HT1080 (cell line): Measurements from ENCODE around the gene ABAT. TPM values are rescaled to one million over a fixed set of nuclear protein-coding genes. Genes with fewer than 3 reads are reported as not detected.
"Not testable (repeated sequence)": the region's sequence is repeated elsewhere in the genome, so short reads cannot be mapped to it uniquely, and the experiment has no call there.

Experiments
- DNase-seq: peaks from one replicate; pipeline ENCODE4 v3.0.0-alpha.2; 2015; ENCODE audit warnings: low read depth
- total RNA-seq: library from RNA; depleted of rRNA; stranded (reverse); fragments of >200 nt; shearing (Covaris generic); gene quantifications from 2 replicates; pipeline ENCODE4 v1.2.3, GENCODE V29; 2014

Gene ABAT
- total RNA-seq, 1 experiment from 2014 or later: not detected

- no peak for DNase-seq
Observed at GRCh38 chr16:8775359-8775758, 100.9 kb downstream of the ABAT start.

- DNase-seq: no peak
Observed at GRCh38 chr16:8776129-8776584, 101.7 kb downstream of the ABAT start.

DNA sequence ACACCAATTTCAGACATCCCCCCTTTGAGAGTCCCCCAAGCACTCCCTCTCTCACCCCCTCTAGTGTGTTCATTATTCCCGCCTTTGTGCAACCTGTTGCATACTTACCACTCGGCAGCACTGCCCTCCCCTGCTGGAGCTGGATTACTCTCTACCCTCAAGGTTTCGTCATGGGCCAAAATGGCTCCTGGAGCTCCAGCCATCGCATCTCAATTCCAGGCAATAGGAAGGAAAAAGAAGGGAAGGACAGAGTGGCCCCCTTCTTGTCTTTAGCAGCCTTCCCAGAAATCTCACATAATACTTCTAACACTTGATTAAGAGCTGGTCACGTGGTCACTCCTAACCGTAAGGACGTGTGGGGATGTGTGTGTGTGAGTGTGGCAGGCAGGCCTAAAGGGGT lies 102.8 kb downstream of the ABAT start:
- no peak for DNase-seq

- no peak for DNase-seq
Observed at GRCh38 chr16:8781797-8782196, 107.4 kb downstream of the ABAT start.

DNA sequence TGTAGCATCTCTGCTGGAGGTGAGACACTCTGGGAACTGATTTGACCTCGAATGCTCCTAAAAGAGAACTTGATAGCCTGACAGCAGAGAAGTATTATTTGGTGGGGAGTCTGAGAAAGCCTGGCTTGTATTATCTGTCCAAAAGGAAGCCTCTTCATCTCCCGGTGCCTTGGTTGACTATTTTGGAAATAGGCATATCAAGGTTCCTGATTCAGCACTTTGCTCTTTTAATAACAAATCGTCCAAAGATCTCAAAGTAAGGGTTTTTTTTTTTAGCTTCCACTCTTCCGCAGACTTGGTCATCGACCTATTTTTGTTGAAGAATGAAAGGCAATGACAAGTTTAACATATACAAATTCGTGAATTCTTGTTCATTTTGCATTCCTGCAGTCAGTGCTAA lies 108.3 kb downstream of the ABAT start:
- no peak for DNase-seq

DNA sequence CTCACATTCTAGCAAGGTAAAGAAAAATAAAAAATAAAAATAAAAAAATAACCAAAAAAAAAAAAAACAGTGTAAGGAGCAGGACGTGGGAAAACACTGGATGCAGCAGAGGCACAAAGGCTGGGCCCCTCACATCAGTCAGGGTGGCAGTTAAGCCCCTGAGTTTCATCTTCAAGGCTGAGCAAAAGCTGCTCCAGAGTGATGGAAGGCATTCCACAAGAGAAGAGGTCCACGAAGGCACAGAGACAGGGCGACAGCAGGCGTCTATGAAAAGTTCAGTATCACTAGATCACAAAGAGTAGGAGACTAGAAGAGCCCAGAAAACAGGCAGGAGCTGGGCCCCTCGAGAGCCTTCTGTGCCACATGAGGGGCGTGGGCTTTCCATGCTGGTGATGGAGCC lies 111.0 kb downstream of the ABAT start:
- no peak for DNase-seq

DNA sequence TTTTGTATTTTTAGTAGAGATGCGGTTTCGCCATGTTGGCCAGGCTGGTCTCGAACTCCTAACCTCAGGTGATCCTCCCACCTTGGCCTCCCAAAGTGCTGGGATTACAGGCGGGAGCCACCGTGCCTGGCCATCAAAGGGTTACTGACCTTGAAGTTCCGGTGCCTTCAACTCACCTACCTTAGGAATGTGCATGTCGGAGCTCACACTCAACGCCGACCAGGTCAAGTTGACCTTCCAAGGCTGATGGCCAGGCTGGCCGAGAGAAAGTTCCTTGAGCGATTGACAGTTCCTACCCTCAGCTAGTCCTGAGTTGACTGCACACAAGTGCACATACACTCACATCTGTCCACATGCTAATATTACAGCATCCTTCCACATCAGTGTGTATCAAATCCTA lies 111.9 kb downstream of the ABAT start:
- DNase-seq: not testable (repeated sequence)

DNA sequence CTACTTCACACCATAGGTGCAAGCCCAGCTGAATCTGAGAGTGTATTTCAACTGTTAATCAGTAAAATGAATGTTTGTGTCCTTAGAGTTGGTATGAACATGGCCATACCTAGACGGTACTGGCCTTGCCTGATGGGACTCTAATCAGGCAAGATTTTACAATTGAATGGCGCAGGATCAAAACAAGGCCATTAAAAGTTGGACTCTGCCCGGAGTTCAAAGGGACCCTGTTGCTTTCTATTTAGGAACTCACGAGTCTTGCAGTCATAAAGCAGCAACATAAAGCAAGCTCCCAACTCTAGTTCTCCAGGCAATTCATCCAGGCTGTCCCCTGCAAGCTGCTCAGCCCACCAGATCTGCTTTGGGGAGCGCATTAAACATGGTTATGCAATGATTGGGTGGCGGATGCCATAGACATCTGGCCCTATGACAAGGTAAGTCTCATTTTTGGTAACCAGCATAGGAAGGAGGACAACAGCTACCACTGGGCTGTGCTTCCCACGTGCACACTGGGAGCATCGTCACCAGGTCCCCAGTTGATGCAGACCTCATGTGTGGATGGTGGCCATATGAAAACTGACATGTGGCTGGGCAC lies 114.3 kb downstream of the ABAT start:
- DNase-seq: no peak

DNA sequence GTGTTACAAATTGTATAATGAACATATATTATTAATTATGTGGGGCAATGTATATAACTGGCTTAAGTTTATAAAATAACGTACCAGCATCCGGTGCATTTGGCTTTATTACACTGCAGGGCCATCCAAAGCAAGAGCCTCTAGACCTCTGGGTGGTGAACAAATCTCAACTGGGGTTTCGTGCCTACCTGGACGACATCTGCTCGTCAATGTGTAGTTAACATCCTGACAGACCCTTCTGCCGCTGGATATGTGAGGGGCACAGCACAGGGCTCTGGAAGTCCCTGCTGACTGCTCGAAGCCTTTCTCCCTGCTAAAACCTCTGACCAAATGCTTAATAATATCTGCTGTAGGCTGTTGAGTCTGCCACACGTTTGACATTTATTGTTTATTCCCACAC lies 120.7 kb downstream of the ABAT start:
- no peak for DNase-seq

- no peak for DNase-seq
Observed at GRCh38 chr16:8795818-8796217, 121.4 kb downstream of the ABAT start.

DNA sequence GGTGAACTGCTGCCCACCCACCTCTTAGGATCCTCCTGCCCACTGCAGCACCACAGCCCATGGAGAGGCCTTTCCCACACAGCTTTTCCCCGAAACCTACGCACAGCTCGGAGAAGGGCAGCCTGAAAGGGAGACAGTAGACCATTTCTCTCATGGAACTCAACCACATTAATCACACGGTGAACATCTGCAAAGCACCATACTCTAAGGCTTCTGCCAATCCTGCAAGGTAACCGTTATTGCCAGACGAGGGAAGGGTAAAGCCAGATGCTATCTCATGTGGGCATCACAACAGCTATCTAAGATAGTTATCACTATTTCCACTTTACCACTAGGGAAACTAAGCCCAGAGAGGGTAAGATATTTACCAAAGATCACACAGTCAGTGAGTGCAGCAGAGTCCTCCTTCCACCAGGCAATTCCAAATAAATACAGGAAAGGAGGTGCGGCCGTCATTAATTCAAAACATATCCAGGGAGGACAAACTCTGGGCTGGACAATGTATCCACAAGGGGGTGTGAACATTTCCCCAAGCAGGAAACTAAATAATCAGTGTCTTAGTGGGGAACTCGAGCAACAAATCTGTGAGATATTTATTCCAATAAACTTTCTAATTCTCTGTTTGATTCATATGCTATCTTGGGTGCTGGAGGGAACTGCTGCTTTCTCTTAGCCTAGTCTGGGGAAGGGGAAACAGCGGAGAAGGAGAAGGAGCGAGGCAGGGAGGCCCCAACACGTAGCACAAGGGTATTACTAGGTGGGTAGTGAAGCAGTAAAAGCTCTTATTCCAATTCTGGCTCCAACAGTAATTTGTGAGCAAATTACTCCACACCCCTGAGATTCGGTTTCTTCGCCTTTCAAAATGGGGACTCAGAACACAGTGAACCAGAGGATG lies 122.3 kb downstream of the ABAT start:
- no peak for DNase-seq

DNA sequence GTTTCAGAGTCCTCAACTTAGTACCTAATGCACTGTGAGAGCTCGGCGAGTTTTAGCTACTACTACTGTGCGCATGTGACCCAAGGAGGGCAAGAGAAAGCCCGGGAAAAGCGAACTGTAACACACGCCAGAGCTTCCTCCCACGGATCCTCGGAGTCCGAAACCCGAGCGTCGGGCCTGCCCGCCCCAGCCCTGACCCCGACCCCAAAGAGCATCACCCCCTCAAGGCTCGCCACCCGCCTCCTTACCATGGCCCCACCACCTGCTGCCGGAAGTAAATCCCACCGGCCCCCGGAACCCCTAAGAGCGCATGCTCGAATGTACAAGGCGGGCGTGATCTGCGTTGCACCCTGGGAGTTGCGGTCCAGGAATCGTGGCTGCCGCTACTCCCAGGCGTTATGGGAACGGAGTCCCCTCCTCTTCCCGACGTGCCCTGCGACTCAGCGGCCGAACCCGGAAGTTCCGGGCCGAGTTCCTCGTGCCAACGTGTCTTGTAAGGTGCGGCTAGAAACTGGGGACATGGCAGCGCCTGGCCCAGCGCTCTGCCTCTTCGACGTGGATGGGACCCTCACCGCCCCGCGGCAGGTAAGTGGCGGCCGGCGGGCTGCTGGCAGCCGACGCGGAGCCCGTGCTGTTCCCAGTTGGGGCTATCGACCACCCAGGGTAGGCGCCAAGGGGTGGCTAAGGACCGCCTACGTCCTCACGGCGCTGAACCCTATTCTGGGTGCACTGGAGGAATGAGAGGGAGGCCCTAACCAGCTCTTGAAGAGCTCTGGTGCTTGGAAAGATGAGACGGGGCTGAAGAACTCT lies 123.2 kb downstream of the ABAT start, which contains the start of the genes PMM2 and TMEM186:
Gene PMM2 (plus strand): TSS at position 476 of the 810 bp plus-strand sequence. CDS start 44 bp downstream, at position 520.
Gene TMEM186 (minus strand): TSS at position 276 of the 810 bp plus-strand sequence. CDS start 25 bp downstream, at position 251.
- peak; percentile 96 for DNase-seq

- no peak for DNase-seq
Observed at GRCh38 chr16:8798174-8798527, 123.7 kb downstream of the ABAT start.

DNA sequence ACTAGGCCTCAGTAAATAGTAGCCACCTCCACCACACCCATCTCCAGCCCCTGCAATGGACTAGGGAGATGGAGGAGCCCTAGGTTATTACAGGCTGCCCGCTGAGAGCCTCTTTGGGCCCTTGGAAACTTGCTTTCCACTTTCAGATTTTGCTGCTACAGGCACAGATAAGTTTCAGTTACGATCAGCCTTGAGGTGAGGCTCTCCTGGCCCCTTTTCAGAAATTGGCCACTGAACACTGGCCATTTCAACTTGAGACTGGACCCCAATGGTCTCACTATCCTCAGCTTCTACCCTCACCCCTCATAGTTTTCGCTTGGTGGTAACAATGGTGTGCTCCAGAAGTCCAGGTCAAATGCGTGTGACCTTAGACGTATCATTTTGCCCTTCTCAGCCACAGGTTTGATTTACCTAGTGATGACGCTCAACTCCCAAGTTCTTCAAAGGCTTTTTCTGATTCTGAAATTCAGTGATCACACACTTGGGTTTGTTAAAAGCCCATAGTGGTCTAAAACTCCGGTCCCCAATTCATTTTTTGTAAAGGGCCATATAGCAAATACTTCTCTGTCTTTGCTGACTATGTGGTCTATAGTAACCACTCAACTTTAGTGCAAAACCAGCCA lies 124.2 kb downstream of the ABAT start:
- no peak for DNase-seq

DNA sequence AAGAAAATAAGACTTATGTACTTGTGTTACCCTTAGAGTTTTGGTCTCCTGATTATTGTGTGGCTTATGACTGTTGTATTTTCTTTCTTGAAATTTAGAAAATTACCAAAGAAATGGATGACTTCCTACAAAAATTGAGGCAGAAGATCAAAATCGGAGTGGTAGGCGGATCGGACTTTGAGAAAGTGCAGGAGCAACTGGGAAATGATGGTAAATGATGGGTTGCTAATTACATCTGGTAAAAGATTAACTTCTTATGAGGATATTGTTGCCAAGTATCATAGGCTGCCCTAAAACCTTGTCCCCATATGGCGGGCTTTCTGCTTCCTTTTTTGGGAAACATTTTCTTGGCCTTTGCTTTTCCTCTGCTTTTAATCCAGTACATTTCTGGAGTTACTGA lies 127.3 kb downstream of the ABAT start:
- no peak for DNase-seq

- DNase-seq: not testable (repeated sequence)
Observed at GRCh38 chr16:8803733-8804132, 129.3 kb downstream of the ABAT start.

GRCh38 chr16:8804313-8804712 lies 129.9 kb downstream of the ABAT start:
- no peak for DNase-seq

- no peak for DNase-seq
Observed at GRCh38 chr16:8806272-8806983, 132.0 kb downstream of the ABAT start.

- no peak for DNase-seq
Observed at GRCh38 chr16:8807189-8807588, 132.8 kb downstream of the ABAT start.

DNA sequence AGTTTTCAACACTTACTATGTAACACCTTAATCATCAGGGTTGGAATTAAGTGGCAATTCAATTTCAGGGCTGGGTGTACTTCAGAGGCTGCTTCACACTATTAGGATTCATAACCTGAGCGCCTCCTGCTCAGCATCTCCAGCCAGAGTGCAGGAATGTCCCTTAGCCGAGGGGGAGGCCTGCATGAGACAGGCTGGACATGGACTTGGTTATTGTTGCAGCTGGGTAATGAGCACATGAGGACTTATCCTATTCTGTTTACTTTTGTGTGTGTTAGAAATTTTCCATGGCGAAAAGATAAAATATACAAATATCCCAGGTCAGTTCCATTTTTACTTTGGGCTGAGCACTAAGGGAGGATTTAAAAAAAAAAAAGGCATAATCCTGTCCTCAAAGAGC lies 133.6 kb downstream of the ABAT start:
- no peak for DNase-seq
